GM18505 (cell line): Measurements from ENCODE around the gene AMPD3.

ENCODE experiments used
- ATAC-seq: cut with Tn5 transposase; IDR thresholded peaks from one replicate; pipeline ENCODE4 v1.9.1; 2021; ENCODE audit not compliant: unreplicated experiment
- POLR2A ChIP-seq: IDR thresholded peaks from 4 replicates; pipeline ENCODE4 v1.6.1; 2011; ENCODE audit warnings: borderline replicate concordance; ENCODE audit not compliant: insufficient read depth, insufficient read length; ENCODE audit errors: extremely low read depth

AMPD3 gene

DNA sequence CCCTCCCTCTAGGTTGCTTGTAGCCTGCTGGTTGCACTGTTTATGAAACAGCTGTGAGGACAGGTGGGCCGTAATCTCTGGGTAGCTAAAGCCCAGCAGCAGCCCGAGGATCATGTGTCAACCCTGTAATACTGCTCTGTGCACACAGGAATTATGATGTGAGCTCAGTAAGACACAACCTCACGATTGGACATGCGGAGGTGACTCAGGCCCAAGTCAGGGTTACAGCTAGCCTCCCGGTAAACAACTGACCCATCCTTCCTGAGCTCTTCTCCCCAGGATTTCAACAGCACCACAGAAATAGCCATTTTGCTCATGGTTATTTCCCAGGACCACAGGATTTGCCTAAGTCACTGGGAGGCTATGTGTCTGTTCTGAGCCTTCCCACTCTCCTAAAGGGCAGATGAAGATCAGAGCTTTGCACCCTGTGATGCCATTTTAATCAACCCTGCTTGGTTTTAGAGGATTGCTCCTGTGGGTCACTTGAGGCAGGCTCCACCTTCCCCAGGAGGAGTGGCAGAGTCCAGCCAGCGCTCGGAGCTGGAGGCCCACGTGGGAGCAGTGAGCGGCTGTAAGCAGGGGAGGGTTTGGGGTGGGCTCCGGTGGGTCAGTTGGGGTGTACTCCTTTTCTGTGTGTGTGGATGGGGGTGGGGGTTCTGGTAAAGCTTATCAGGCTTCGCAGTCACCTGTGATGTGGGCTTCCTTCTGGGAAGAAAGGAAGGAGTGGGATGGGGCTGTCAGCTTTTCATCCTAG lies at the start of gene AMPD3:
Gene AMPD3 (plus strand): TSS at position 387 of the 754 bp plus-strand sequence. CDS start 6,256 bp downstream, outside the sequence.
- no peak for ATAC-seq
- no peak for TF ChIP-seq POLR2A

DNA sequence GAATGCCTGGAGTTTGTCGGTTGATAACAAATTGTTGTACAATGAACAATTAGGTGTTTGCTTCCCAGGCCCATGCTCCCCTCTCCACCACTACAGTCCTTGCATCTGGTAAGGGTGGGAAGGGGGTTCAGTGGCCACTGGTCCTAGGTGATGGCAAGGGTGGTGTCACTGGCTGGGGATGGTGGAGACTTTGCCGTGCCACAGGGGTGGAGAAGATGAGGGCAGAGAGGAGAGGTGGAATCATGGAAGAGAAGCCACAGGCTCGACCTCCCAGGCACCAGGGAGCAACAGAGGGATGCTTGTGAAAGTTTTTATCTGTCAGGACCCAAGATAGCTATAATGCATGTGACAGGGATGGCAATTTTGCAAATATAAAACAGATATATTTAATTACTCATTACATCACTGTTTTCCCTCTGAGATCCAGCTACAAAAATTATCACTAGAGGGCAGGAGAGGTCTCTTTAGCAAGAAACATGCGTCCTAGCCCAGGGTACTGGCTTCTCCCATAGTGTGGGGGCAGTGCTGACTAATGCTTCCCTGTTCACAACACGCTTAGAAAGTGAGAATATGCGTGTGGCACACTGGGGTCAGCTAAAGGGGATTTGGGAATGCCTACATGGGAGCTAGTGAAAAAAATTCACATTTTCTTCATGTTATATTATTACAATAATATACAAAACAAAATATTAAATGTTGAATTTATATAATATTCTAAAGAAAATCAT lies 49.0 kb upstream of the AMPD3 start:
- TF ChIP-seq POLR2A, result no peak
- ATAC-seq, result no peak

DNA sequence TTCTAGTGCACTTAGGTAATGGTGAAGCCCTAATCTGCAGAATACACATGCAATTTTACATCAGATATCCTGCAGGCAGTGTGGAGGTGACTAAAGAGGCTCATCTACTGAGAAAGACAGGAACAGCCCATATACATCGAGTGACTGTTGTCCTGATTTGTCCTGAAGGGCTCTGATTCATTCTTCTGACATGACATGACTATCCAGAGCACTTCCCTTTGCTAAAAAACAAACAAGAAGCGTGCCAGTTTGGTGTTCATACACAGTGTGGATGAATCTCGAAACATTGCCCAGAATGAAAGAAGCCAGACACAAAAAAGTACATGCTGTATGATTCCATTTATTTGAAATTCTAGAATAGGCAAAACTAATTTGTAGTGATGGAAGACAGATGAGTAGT lies 48.0 kb upstream of the AMPD3 start:
- TF ChIP-seq POLR2A, result no peak
- no peak for ATAC-seq

DNA sequence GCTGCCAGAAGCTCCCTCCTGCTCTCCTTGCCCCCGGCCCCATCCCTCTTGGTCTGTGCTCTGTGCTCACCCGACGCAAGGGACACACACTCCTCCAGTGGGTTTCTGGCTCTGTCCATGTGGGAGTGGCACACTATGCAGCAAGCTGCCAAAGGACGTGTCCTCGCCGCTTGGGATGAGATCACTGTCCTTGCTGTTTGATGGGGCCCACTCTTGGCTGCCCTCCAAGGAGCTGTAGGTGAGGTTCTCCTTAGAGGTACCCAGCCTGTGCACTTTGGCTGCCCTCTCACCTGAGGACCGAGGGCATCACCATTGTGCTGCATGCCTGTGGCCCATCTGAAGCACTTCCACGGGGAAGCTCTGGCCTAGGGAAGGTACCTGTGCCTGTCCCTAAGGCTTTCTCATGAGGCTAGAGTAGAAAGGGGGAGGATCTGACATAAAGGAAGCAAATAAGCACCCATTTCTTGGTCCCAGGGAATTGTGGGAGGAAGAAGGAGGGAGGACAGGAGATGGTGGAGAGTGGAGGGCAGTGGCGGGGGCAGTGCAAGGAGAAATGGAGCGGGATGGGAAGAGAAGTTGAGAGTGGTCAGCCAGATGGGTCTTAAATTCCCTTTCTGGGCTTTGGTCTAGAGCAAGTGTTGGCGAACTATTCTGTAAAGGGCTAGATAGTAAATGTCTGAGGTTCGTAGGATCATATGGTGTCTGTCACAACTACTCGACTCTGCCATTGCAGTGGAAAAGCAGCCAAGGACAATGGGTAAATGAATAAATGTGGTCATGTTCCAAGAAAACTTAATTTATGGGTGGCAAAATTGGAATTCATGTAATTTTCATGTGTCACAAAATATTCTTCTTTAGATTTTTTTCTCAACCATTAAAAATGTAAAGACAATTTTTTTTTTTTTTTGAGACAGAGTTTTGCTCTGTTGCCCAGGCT lies 47.0 kb upstream of the AMPD3 start:
- TF ChIP-seq POLR2A, result no peak
- no peak for ATAC-seq

DNA sequence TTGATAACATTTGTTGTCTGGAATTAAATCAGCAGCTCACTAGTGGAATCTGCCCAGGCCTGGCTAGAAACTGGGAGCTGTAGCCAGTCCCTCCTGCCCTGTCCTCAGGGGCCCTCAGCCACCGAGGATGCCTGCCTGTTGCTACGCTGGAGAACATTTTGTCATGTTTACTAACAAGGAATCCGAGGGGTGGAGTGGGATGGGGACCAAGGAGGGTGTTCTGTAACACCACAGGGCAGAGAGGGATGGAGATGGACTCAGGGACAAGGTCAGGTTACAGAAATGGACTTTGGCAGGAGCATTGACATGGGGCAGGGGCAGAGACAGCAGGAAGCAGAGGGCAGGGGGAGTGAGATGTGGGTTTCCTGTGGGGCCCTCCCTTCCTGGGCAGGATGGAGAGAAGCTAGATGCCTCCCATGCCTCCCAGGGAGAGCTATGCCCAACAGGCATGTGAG lies 45.8 kb upstream of the AMPD3 start:
- ATAC-seq, result no peak
- TF ChIP-seq POLR2A, result no peak

DNA sequence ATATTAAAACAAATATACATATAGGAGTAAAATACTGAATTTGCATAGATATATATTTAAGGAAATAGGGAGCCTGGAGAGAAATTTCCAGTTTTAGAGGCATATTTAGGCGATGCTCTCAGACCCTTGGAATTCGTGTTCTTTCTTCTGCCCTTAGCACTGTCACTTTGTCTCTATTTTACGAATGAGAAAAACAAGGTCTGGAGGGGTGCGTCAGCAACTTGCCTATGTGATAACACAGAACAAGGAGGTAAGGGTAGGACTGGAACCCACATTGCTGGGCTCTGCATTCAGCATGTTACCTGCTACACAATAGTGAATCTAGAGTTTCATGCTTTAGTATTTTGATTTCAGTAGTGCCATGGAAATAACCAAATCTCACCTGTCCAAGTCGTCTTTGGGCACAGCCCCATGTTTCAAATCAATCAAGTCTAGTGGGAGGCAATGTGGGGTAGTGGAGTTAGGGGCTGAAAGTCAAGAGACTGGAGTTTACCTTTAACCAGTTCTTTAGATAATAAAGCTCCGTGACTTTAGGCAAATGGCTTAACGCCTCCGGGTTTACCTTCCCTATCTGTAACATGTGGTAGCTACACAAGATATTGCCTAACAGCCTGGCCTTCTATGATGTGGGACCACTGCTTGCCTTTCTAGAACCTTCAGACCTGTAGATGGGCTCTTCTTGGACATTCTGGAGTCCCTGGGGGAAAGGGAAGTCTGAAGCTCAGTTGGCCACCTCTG lies 44.8 kb upstream of the AMPD3 start:
- ATAC-seq, result no peak
- no peak for TF ChIP-seq POLR2A

DNA sequence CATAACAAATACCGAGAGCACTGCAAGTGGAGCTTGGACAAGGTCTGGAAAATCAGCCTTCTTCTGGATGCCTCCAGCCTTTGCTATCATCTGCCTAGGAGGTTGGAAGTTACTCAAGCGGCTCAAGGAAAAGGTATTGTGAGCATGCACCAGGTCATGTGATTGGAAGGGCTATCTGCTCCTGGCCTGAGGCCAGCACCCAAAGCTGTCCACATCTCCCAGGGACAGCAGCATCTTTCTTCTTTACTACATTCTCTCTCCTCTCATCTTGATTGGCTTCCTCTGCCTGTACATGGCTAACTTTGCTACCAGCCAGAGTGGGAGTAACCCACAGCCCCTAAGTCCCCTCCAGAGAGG lies 44.2 kb upstream of the AMPD3 start:
- no peak for ATAC-seq
- no peak for TF ChIP-seq POLR2A

DNA sequence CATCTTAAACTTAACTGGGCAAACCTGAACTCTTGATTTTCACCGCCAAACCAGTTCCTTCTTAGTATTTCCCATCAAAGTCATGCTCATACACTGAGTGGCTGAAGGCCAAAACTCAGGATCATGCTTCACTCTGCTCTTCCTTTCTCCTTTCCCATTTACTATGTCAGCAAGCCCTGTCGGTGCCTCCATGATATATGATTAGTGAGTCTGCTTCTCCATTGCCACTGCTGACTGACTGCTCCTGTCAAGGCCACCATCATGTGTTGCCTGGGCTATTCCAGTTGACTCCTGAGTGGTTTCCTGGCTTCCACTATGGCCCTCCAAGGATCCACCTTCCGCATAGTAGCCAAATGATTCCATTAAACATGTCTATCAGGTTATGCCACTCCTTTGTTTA lies 42.8 kb upstream of the AMPD3 start:
- no peak for ATAC-seq
- TF ChIP-seq POLR2A, result no peak

DNA sequence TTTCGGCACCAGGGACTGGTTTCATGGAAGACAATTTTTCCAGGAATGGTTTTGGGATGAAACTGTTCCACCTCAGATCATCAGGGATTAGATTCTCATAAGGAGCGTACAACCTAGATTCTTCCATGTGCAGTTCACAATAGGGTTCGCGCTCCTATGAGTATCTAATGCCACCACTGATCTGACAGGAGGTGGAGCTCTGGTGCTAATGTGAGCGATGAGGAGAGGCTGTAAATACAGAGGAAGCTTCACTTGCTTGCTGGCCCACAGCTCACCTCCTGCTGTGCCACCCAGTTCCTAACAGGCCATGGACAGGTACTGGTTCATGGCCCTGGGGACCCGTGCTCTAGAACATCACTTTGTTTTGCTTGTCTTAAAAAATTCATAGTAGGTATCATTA lies 41.8 kb upstream of the AMPD3 start:
- no peak for ATAC-seq
- TF ChIP-seq POLR2A, result no peak

DNA sequence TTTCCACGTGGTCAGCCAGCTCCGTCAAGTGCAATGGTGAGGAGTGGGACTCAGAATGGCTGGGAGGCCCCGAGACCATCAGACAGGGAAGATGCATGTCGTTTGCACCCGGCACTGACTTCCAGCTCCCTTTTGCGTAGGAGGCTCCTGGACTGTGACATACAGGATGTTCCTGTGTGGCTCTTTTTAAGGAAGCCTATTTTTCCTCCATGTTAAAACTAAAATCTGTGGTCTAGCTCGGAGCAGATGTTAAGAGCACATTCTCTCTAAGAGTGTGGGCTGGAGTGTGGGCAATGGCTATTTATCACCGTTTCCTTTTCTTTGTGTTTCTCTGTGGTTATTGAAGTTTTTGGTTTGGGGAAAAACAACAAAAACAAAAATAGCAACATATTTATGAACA lies 40.9 kb upstream of the AMPD3 start:
- no peak for TF ChIP-seq POLR2A
- no peak for ATAC-seq

DNA sequence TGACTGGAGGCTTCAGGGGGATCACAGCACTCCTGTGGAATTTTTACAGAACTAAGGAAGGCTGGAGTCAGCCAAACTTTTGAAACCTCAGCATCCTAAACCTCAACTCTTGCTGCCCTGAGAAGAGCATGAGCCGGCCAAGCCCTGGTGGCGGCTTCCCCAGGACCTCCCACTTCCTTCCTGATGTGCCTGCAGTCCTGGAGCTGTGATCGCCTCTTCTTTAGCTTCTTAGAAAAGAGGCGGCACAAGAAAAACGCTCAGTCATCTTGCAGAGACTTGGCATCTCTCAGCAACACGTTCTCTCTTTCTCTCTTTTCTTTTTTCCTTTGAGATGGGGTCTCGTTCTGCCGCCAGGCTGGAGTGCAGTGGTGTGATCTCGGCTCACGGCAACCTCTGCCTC lies 40.4 kb upstream of the AMPD3 start:
- no peak for TF ChIP-seq POLR2A
- no peak for ATAC-seq

DNA sequence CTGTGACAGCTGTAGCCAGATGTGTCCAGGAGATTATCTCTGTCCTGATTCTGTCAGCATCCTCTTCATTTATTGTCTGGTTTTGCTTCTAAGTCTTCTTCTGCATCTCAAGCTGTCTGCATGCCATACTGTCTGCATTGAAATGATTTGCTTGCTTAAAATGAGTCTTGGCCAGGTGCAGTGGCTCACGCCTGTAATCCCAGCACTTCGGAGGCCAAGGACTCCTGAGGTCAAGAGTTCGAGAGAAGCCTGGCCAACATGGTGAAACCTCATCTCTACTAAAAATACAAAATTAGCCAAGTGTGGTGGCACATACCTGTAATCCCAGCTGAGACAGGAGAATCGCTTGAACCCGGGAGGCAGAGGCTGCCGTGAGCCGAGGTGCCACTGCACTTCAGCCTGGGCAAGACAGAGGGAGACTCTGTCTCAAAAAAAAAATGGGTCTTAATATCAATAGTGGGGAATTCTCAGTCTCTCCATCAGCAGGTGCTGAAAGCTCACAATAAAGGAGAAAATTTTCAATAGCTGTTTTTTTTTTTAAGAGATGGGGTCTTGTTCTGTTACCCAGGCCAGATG lies 39.2 kb upstream of the AMPD3 start:
- no peak for TF ChIP-seq POLR2A
- ATAC-seq, result no peak
